Smooth muscle cell (in vitro differentiated cells): ENCODE data around the gene KLB. TPM values are rescaled to one million over a fixed set of nuclear protein-coding genes. Genes with fewer than 3 reads are reported as not detected.

Experiments
- DNase-seq: peaks from one replicate; lab custom pipeline; 2025; ENCODE audit not compliant: unreplicated experiment; lab: John Stamatoyannopoulos, UW
- H2AFZ ChIP-seq: fragments of 200-600 bp; sonication (generic); 2 replicates; pipeline ENCODE4 v1.6.0; 2016; ENCODE audit warnings: antibody characterized with exemption, low read depth, mild to moderate bottlenecking
- H3F3A ChIP-seq: fragments of 200-600 bp; sonication (generic); 2 replicates; pipeline ENCODE4 v1.6.0; 2017; ENCODE audit warnings: antibody characterized with exemption, low read depth
- H3K27ac ChIP-seq: fragments of 200-600 bp; sonication (generic); 2 replicates; pipeline ENCODE4 v1.5.1; 2016; ENCODE audit warnings: low read depth, mild to moderate bottlenecking
- H3K27me3 ChIP-seq: fragments of 200-600 bp; sonication (generic); 2 replicates; pipeline ENCODE4 v1.6.1; 2016; ENCODE audit warnings: low read depth, mild to moderate bottlenecking
- H3K36me3 ChIP-seq: fragments of 200-600 bp; sonication (generic); 2 replicates; pipeline ENCODE4 v1.5.1; 2016; ENCODE audit warnings: low read depth
- H3K4me1 ChIP-seq: fragments of 200-600 bp; sonication (generic); 2 replicates; pipeline ENCODE4 v1.5.1; 2016; ENCODE audit warnings: low read depth
- H3K4me2 ChIP-seq: fragments of 200-600 bp; sonication (generic); 2 replicates; pipeline ENCODE4 v1.6.0; 2016; ENCODE audit warnings: mild to moderate bottlenecking
- H3K4me3 ChIP-seq: fragments of 200-600 bp; sonication (generic); 2 replicates; pipeline ENCODE4 v1.5.1; 2016; ENCODE audit warnings: mild to moderate bottlenecking
- H3K79me2 ChIP-seq: fragments of 200-600 bp; sonication (generic); 2 replicates; pipeline ENCODE4 v1.6.0; 2016; ENCODE audit warnings: low read depth, mild to moderate bottlenecking
- H3K9ac ChIP-seq: fragments of 200-600 bp; sonication (generic); 2 replicates; pipeline ENCODE4 v1.6.0; 2016; ENCODE audit warnings: low read depth
- H3K9me3 ChIP-seq: fragments of 200-600 bp; sonication (generic); replicated peaks from 2 replicates; pipeline ENCODE4 v1.5.1; 2016; ENCODE audit warnings: low read depth
- H4K20me1 ChIP-seq: fragments of 200-600 bp; sonication (generic); 2 replicates; pipeline ENCODE4 v1.6.0; 2016; ENCODE audit warnings: low read depth
- WGBS: methylation state at CpG from one replicate; pipeline ENCODE4 v1.1.7; 2016; ENCODE audit warnings: low lambda C conversion rate; 5-methylcytosine and 5-hydroxymethylcytosine counted together
- polyA plus RNA-seq: library from polyadenylated mRNA; unstranded; fragments of >200 nt; fragmentation: Nextera tagmentation; extraction: Ambion mirVana; gene quantifications from 2 replicates; pipeline ENCODE4 v1.2.1, GENCODE V29; 2016
- total RNA-seq: library from RNA; depleted of rRNA; stranded (reverse); fragments of >200 nt; gene quantifications from 2 replicates; pipeline ENCODE4 v1.2.3, GENCODE V29; 2014
- TF ChIP-seq, protein P1 (sequence below): fragments of 200-600 bp; sonication (generic); IDR thresholded peaks from 2 replicates; pipeline ENCODE4 v1.5.1; 2017; ENCODE audit warnings: borderline replicate concordance, mild to moderate bottlenecking, antibody characterized with exemption; ENCODE audit not compliant: insufficient read depth, poor library complexity, severe bottlenecking

KLB gene
- total and polyA plus RNA-seq, 2 experiments from 2014 or later: 0.04 TPM; not detected in 1

DNA sequence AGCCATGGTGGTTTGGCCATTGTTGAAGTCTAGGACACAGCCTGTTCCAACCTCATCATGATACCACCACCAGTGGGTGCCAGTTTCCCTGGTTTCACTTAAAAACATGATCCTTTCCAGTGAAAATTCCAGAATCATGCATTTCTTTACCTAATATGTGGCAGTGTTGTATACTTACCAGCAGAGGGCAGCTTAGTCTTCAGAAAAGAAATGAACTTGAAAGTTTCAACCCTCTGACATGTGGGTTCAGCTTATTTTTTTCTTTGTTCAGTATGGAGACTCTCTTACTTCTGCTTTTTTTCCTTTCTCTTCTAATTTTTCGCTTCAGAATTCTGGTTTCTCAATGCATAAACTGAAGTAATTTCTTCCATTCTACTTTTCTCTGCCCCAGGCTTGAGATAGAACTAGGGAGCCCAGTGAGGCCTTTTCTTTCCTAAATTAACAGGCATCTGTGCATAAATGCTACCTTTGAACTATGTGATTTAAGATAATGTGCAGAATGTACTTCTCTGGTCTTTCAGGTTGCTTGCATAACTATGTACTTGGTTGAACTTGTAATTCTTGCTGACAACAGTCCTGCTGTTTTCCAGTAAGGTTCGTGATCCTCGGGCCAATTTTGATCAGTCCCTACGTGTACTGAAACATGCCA, 62.8 kb downstream of the KLB start:
- TF ChIP-seq, protein P1, sequence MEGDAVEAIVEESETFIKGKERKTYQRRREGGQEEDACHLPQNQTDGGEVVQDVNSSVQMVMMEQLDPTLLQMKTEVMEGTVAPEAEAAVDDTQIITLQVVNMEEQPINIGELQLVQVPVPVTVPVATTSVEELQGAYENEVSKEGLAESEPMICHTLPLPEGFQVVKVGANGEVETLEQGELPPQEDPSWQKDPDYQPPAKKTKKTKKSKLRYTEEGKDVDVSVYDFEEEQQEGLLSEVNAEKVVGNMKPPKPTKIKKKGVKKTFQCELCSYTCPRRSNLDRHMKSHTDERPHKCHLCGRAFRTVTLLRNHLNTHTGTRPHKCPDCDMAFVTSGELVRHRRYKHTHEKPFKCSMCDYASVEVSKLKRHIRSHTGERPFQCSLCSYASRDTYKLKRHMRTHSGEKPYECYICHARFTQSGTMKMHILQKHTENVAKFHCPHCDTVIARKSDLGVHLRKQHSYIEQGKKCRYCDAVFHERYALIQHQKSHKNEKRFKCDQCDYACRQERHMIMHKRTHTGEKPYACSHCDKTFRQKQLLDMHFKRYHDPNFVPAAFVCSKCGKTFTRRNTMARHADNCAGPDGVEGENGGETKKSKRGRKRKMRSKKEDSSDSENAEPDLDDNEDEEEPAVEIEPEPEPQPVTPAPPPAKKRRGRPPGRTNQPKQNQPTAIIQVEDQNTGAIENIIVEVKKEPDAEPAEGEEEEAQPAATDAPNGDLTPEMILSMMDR: peak; percentile 85
- no peak overlapping the region for H3K4me2 ChIP-seq
- no peak overlapping the region for H2AFZ ChIP-seq
- no peaks in the 10 kb centered on the region for H3K9me3 ChIP-seq
- H3K9ac ChIP-seq: no peak overlapping the region
- no peaks in the 10 kb centered on the region for H3K36me3 ChIP-seq
- peaks cover 8% of the 10 kb centered on the region for H3F3A ChIP-seq
- no peak for DNase-seq
- H3K27me3 ChIP-seq: no peaks in the 10 kb centered on the region
- no peaks in the 10 kb centered on the region for H3K4me1 ChIP-seq
- 70% methylated on average over 4 of the region's 4 CpGs for WGBS
- H3K79me2 ChIP-seq: no peaks in the 10 kb centered on the region
- H3K27ac ChIP-seq: peak overlapping the region; percentile 65
- no peak overlapping the region for H3K4me3 ChIP-seq
- H4K20me1 ChIP-seq: no peaks in the 10 kb centered on the region

DNA sequence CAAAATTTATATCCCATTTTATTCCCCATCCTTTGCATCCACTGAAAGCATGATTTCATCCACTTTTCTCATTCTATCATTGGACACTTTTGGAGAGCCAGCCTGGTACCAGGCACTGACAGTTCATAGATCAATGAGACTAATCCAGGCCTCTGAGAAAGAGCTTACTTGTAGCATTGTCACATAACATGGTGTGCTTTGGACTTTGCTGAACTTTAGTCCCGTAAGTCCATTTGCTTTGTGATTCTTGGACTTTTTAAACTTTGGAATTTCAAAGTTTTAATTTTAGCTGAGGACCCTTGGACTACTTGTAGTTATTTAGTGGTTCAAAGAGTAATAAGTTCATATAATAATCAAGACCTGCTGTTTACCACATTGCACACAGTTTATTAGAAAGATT, 63.7 kb downstream of the KLB start:
- H3K4me3 ChIP-seq: no peak overlapping the region
- H3K9me3 ChIP-seq: no peaks in the 10 kb centered on the region
- H3K4me2 ChIP-seq: no peak overlapping the region
- WGBS: 89% methylated on average over 1 of the region's 1 CpG
- H3K79me2 ChIP-seq: no peaks in the 10 kb centered on the region
- H2AFZ ChIP-seq: no peak overlapping the region
- peaks cover 8% of the 10 kb centered on the region for H3F3A ChIP-seq
- TF ChIP-seq, protein P1: no peak
- DNase-seq: no peak
- no peaks in the 10 kb centered on the region for H4K20me1 ChIP-seq
- H3K4me1 ChIP-seq: no peaks in the 10 kb centered on the region
- no peaks in the 10 kb centered on the region for H3K27me3 ChIP-seq
- no peaks in the 10 kb centered on the region for H3K36me3 ChIP-seq
- H3K27ac ChIP-seq: no peak overlapping the region
- no peak overlapping the region for H3K9ac ChIP-seq

DNA sequence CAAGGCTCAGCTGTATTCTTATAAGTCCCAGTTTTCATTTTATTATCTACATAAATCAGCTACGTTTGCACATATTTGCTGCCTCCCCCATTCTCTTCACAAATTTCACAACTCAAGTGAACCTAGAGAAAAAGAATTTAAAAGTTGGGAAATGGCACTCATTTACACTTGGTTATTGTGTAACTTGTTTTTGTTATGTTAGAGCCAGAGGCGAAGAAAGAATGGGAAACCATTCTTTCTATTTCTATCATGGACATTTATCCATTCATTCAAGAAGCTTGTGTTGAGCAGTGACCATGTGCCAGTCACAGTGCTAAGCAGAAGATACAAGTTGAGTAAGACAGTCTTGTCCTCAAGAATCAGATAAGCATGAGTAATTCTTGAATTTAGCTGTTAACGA, 65.7 kb downstream of the KLB start:
- Histone ChIP-seq H3K27me3 (no peaks in the 10 kb centered on the region), H3K36me3 (no peaks in the 10 kb centered on the region), H3K27ac (no peak overlapping the region), H2AFZ (no peak overlapping the region), H3K4me3 (no peak overlapping the region), H3K9me3 (no peaks in the 10 kb centered on the region), H3K4me2 (no peak overlapping the region), H3F3A (peaks cover 8% of the 10 kb centered on the region), H4K20me1 (no peaks in the 10 kb centered on the region), H3K79me2 (no peaks in the 10 kb centered on the region), H3K9ac (no peak overlapping the region), H3K4me1 (no peaks in the 10 kb centered on the region)
- TF ChIP-seq, protein P1: no peak
- WGBS: 97% methylated on average over 3 of the region's 3 CpGs
- DNase-seq: no peak
